Adrenal gland (tissue), 5 donors: ENCODE data around the gene CCDC93.

Source experiments
- CTCF ChIP-seq, 6 experiments: fragments of 450-650 bp in 4 of 6; fragments of 200-600 bp in 2 of 6; sonication (generic) in 1 of 6; IDR thresholded peaks; 1 replicate in 5 of 6; 2 replicates in 1 of 6; pipeline versions ENCODE4 v1.5.1 to v1.8.0; 2016 to 2021; ENCODE audit warnings: antibody characterized with exemption in 6 of 6, mild to moderate bottlenecking in 2 of 6, moderate library complexity in 1 of 6
- POLR2A ChIP-seq, 2 donors: fragments of 450-650 bp; IDR thresholded peaks; one replicate each; pipeline ENCODE4 v1.6.1; 2017; ENCODE audit warnings: antibody characterized with exemption in 2 of 2, mild to moderate bottlenecking in 2 of 2, moderate library complexity in 1 of 2
- donor health status: DM: no; HTN: no; CAD: no.

GRCh38 chr2:117980783-117981676, 32.8 kb downstream of the CCDC93 start:
- TF ChIP-seq CTCF (IDR thresholded peaks at IDR 0.05) (no peak), POLR2A (IDR thresholded peaks at IDR 0.05) (peak in 1 of 2 donors; percentile 0)
